Aorta (tissue), 5 donors: ENCODE data around the gene ERGIC1. TPM values are rescaled to one million over a fixed set of nuclear protein-coding genes. Genes with fewer than 3 reads are reported as not detected.

ENCODE experiments used
- ATAC-seq: fragments of 200-7000 bp; cut with Tn5 transposase; one replicate; pipeline ENCODE4 v1.9.1; 2022; ENCODE audit warnings: moderate library complexity; ENCODE audit not compliant: low FRiP score
- DNase-seq, 2 donors: peaks; one replicate each; pipeline ENCODE4 v3.0.0-alpha.2; 2020
- H3K27ac ChIP-seq, 2 donors: one replicate each; pipeline ENCODE4 v1.5.1; 2013; ENCODE audit warnings: low read length in 2 of 2, mild to moderate bottlenecking in 2 of 2, moderate library complexity in 2 of 2, control low read depth in 1 of 2, inconsistent platforms in 1 of 2, low read depth in 1 of 2
- H3K27me3 ChIP-seq, 2 donors: one replicate each; pipeline ENCODE4 v1.6.1; 2013; ENCODE audit warnings: control low read depth in 1 of 2, low read length in 1 of 2, mild to moderate bottlenecking in 1 of 2, moderate library complexity in 1 of 2; ENCODE audit not compliant: insufficient read depth in 2 of 2, control insufficient read depth in 1 of 2
- H3K36me3 ChIP-seq, 2 donors: one replicate each; pipeline ENCODE4 v1.6.1; 2013; ENCODE audit warnings: control low read depth in 1 of 2, low read length in 1 of 2, mild to moderate bottlenecking in 1 of 2; ENCODE audit not compliant: insufficient read depth in 2 of 2, control insufficient read depth in 1 of 2
- H3K4me1 ChIP-seq, 2 donors: one replicate each; pipeline ENCODE4 v1.6.1; 2013; ENCODE audit warnings: low read length in 2 of 2, control low read depth in 1 of 2, mild to moderate bottlenecking in 1 of 2, moderate library complexity in 1 of 2; ENCODE audit not compliant: insufficient read depth in 2 of 2, control insufficient read depth in 1 of 2
- H3K4me3 ChIP-seq, 2 donors: one replicate each; pipeline ENCODE4 v1.5.1; 2013; ENCODE audit warnings: low read length in 2 of 2, control low read depth in 1 of 2, mild to moderate bottlenecking in 1 of 2
- H3K9me3 ChIP-seq: one replicate; pipeline ENCODE4 v1.6.1; 2013; ENCODE audit warnings: mild to moderate bottlenecking, low read length; ENCODE audit not compliant: control insufficient read depth
- WGBS, 2 donors: extraction: QIAGEN DNeasy Blood & Tissue Kit; methylation state at CpG; one replicate each; pipeline ENCODE4 v1.1.7; 2013; 5-methylcytosine and 5-hydroxymethylcytosine counted together
- intact Hi-C, 2 donors: fragments of 100-400 bp; cut with DNase I; formaldehyde crosslinking; loops; one replicate each; pipeline versions ENCODE4 v1.14.2 to v1.15.0; 2022
- polyA plus RNA-seq, 2 donors: library from polyadenylated mRNA; stranded (reverse); fragments of 200-250 nt; gene quantifications; one replicate each; pipeline ENCODE4 v1.2.3, GENCODE V29; 2013
- total RNA-seq, 2 donors: library from RNA; stranded (reverse); fragmentation: NEBNext Ultra II Directional; extraction: Animal tissue kit (Norgen Biotek cat#: 25700); gene quantifications; one replicate each; pipeline ENCODE4 v1.2.1, GENCODE V29; 2021
- donor health status: healthy with polysubstance abuse.
- donor health status: Bipolar disorder and iron deficiency.
- donor health status: DM: no; HTN: no; CAD: no.
- donor health status: DM: no; HTN: no; CAD: no.
- donor health status: DM: yes; HTN: yes; CAD: no.

The ERGIC1 gene
- total and polyA plus RNA-seq, 4 donors = 122 to 170 (median 130) TPM

- H3K4me1 ChIP-seq = peaks cover 0 to 3% of the 10 kb centered on the region in 2 donors
- peak overlapping the region; percentile 73 to 89 for H3K27ac ChIP-seq
- ATAC-seq = peak; percentile 45
- H3K9me3 ChIP-seq = no peaks in the 10 kb centered on the region
- WGBS, 2 donors = 59 to 62% methylated on average over 14 of the region's 14 CpGs
- peak in 1 of 2 donors; percentile 81 for DNase-seq
- no peak overlapping the region for H3K4me3 ChIP-seq
- intact Hi-C loops = loop anchor here (5.0 kb wide), 2 partner anchors 34 to 104 kb away; partner anchors contain the start of gene ERGIC1 (in 1 of the 2)
- no peaks in the 10 kb centered on the region for H3K27me3 ChIP-seq
- no peaks in the 10 kb centered on the region for H3K36me3 ChIP-seq
Measured at GRCh38 chr5:172798422-172799215, 35.4 kb upstream of the ERGIC1 start.

GRCh38 chr5:172799416-172799815 is 34.6 kb upstream of the ERGIC1 start:
- Histone ChIP-seq H3K27me3 (no peaks in the 10 kb centered on the region), H3K4me1 (peaks cover 0 to 2% of the 10 kb centered on the region in 2 donors), H3K4me3 (no peak overlapping the region), H3K36me3 (no peaks in the 10 kb centered on the region), H3K9me3 (no peaks in the 10 kb centered on the region), H3K27ac (peak overlapping the region in 1 of 2 donors; percentile 32)
- WGBS, 2 donors = 92% methylated on average over 6 of the region's 6 CpGs
- DNase-seq (no peak), ATAC-seq (no peak)
- intact Hi-C loops = loop anchor here (5.0 kb wide), 2 partner anchors 33 to 103 kb away; partner anchors contain the start of gene ERGIC1 (in 1 of the 2)

GRCh38 chr5:172800088-172800551 is 33.9 kb upstream of the ERGIC1 start:
- DNase-seq (peak in 1 of 2 donors; percentile 89), ATAC-seq (no peak)
- no peaks in the 10 kb centered on the region for H3K36me3 ChIP-seq
- no peaks in the 10 kb centered on the region for H3K27me3 ChIP-seq
- peak overlapping the region in 1 of 2 donors; percentile 19 for H3K27ac ChIP-seq
- no peak overlapping the region for H3K4me3 ChIP-seq
- H3K4me1 ChIP-seq = no peaks in the 10 kb centered on the region
- WGBS, 2 donors = 88 to 90% methylated on average over 16 of the region's 16 CpGs
- H3K9me3 ChIP-seq = no peaks in the 10 kb centered on the region
- intact Hi-C loops = loop anchor here in 1 of 2 donors (5.0 kb wide), 1 partner anchor 57 kb away; no protein-coding TSS in a partner anchor

- ATAC-seq = no peak
- H3K4me3 ChIP-seq = no peak overlapping the region
- H3K27me3 ChIP-seq = no peaks in the 10 kb centered on the region
- no peak for DNase-seq
- no peaks in the 10 kb centered on the region for H3K36me3 ChIP-seq
- no peaks in the 10 kb centered on the region for H3K9me3 ChIP-seq
- H3K27ac ChIP-seq = no peak overlapping the region
- H3K4me1 ChIP-seq = no peaks in the 10 kb centered on the region
- WGBS, 2 donors = 49 to 64% methylated on average over 4 of the region's 4 CpGs
- intact Hi-C loops = loop anchor here in 1 of 2 donors (5.0 kb wide), 1 partner anchor 56 kb away; no protein-coding TSS in a partner anchor
Measured at GRCh38 chr5:172801179-172801671, 32.8 kb upstream of the ERGIC1 start.

GRCh38 chr5:172802112-172802511 is 31.9 kb upstream of the ERGIC1 start:
- Histone ChIP-seq H3K4me1 (no peaks in the 10 kb centered on the region), H3K4me3 (no peak overlapping the region), H3K36me3 (no peaks in the 10 kb centered on the region), H3K9me3 (no peaks in the 10 kb centered on the region), H3K27ac (no peak overlapping the region), H3K27me3 (no peaks in the 10 kb centered on the region)
- DNase-seq = no peak
- intact Hi-C loops = loop anchor here in 1 of 2 donors (5.0 kb wide), 1 partner anchor 55 kb away; no protein-coding TSS in a partner anchor
- WGBS, 2 donors = 96 to 100% methylated on average over 2 of the region's 2 CpGs
- ATAC-seq = no peak

- no peaks in the 10 kb centered on the region for H3K4me1 ChIP-seq
- H3K9me3 ChIP-seq = no peaks in the 10 kb centered on the region
- H3K27ac ChIP-seq = no peak overlapping the region
- WGBS, 2 donors = 91 to 95% methylated on average over 4 of the region's 4 CpGs
- H3K36me3 ChIP-seq = no peaks in the 10 kb centered on the region
- H3K27me3 ChIP-seq = no peaks in the 10 kb centered on the region
- DNase-seq (no peak), ATAC-seq (no peak)
- no peak overlapping the region for H3K4me3 ChIP-seq
- intact Hi-C loops = loop anchor here in 1 of 2 donors (5.0 kb wide), 1 partner anchor 55 kb away; no protein-coding TSS in a partner anchor
Measured at GRCh38 chr5:172802567-172803176, 31.4 kb upstream of the ERGIC1 start.

- Histone ChIP-seq H3K27ac (no peak overlapping the region), H3K9me3 (peaks cover 2% of the 10 kb centered on the region), H3K4me1 (no peaks in the 10 kb centered on the region), H3K4me3 (no peak overlapping the region), H3K27me3 (no peaks in the 10 kb centered on the region), H3K36me3 (no peaks in the 10 kb centered on the region)
- 87 to 90% methylated on average over 3 of the region's 3 CpGs for WGBS, 2 donors
- intact Hi-C loops = no loop called here
- DNase-seq (no peak), ATAC-seq (no peak)
Measured at GRCh38 chr5:172805018-172805683, 28.9 kb upstream of the ERGIC1 start.

- Histone ChIP-seq H3K27ac (no peak overlapping the region), H3K9me3 (peaks cover 2% of the 10 kb centered on the region), H3K27me3 (no peaks in the 10 kb centered on the region), H3K36me3 (no peaks in the 10 kb centered on the region), H3K4me1 (no peaks in the 10 kb centered on the region), H3K4me3 (no peak overlapping the region)
- intact Hi-C loops = no loop called here
- peak in 1 of 2 donors; percentile 64 for DNase-seq
- WGBS, 2 donors = 83 to 88% methylated on average over 9 of the region's 9 CpGs
- no peak for ATAC-seq
Measured at GRCh38 chr5:172805736-172806255, 28.3 kb upstream of the ERGIC1 start.
